ENCODE measurements around the gene MEI1. TPM values are rescaled to one million over a fixed set of nuclear protein-coding genes. Genes with fewer than 3 reads are reported as not detected.

MEI1 gene
- total RNA-seq, 4 donors from 2014 or later, result 0.07 to 0.81 (median 0.50) TPM; not detected in 1

DNA sequence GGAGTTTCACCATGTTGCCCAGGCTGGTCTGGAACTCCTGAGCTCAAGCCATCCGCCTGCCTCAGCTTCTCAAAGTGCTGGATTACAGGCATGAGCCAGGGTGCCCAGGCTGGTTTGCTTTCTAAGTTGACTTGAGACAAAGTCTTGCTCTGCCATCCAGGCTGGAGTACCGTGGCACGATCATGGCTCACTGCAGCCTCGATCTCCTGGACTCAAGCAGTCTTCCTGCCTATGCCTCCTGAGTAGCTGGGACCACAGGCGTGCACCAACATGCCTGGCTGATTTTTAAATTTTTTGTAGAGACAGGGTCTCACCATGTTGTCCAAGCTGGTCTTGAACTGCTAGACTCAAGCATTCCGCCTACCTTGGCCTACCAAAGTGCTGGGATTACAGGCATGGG lies 41.6 kb upstream of the MEI1 start:
- Histone ChIP-seq H3K27ac (no peak overlapping the region), H3K27me3 (no peaks in the 10 kb centered on the region), H3K9me3 (no peaks in the 10 kb centered on the region), H3K4me3 (no peak overlapping the region), H3K4me1 (peaks cover 0 to 6% (median 0%) of the 10 kb centered on the region in 3 donors), H3K36me3 (peaks cover 0 to 100% of the 10 kb centered on the region in 2 donors)
- 90 to 95% methylated on average over 4 of the region's 6 CpGs for WGBS, 2 donors (ENCODE audit: low coverage in 1 of 2)
- no peak for ATAC-seq
- TF ChIP-seq POLR2A (IDR thresholded peaks at IDR 0.05) (no peak), POLR2AphosphoS5 (IDR thresholded peaks at IDR 0.05) (no peak), EP300 (IDR thresholded peaks at IDR 0.05) (no peak)
- TF ChIP-seq, protein P1, sequence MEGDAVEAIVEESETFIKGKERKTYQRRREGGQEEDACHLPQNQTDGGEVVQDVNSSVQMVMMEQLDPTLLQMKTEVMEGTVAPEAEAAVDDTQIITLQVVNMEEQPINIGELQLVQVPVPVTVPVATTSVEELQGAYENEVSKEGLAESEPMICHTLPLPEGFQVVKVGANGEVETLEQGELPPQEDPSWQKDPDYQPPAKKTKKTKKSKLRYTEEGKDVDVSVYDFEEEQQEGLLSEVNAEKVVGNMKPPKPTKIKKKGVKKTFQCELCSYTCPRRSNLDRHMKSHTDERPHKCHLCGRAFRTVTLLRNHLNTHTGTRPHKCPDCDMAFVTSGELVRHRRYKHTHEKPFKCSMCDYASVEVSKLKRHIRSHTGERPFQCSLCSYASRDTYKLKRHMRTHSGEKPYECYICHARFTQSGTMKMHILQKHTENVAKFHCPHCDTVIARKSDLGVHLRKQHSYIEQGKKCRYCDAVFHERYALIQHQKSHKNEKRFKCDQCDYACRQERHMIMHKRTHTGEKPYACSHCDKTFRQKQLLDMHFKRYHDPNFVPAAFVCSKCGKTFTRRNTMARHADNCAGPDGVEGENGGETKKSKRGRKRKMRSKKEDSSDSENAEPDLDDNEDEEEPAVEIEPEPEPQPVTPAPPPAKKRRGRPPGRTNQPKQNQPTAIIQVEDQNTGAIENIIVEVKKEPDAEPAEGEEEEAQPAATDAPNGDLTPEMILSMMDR (IDR thresholded peaks at IDR 0.05), result no peak

DNA sequence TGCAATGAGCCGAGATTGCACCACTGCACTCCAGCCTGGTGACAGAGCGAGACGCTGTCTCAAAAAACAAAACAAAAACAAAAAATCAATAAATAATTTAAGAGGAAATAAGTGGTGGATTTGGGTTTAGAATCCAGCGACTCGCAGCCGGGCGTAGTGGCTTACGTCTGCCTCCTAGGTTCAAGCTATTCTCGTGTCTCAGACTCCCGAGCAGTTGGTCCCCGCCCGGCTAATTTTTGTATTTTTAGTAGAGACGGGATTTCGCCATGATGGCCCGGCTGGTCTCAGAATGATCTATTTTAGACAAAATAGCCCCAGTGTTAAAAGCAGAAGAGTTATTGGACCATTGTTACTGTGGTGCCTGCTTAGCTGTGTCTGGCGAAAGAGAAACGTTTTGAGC lies 40.4 kb upstream of the MEI1 start:
- 87 to 93% methylated on average over 5 to 15 of the region's 17 CpGs for WGBS, 2 donors (ENCODE audit: low coverage in 1 of 2)
- Histone ChIP-seq H3K4me1 (peaks cover 0 to 6% (median 0%) of the 10 kb centered on the region in 3 donors), H3K27me3 (no peaks in the 10 kb centered on the region), H3K9me3 (no peaks in the 10 kb centered on the region), H3K36me3 (peaks cover 0 to 100% of the 10 kb centered on the region in 2 donors), H3K27ac (no peak overlapping the region), H3K4me3 (no peak overlapping the region)
- no peak for TF ChIP-seq EP300 (IDR thresholded peaks at IDR 0.05)
- no peak for TF ChIP-seq POLR2A (IDR thresholded peaks at IDR 0.05)
- no peak for TF ChIP-seq POLR2AphosphoS5 (IDR thresholded peaks at IDR 0.05)
- TF ChIP-seq, protein P1 (IDR thresholded peaks at IDR 0.05), result no peak
- ATAC-seq, result no peak

DNA sequence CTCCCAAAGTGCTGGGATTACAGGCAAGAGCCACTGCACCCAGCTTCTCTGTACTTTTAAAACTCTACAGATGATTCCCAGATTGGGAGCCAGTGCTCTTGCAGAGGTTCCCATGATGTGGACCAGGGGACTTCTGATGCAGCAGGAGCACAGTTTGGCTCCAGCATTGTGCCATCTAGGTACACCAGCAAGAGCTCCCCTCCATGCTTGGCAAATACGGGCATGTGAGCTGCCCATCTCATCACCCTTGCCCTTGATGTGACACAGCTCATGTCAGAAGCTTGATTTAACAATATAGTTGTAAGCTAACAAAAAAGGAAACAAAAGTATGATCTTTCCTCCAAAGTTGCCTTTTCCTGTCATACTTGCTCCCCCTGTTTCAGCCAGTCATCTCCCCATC lies 39.4 kb upstream of the MEI1 start:
- H3K27ac ChIP-seq, result no peak overlapping the region
- H3K27me3 ChIP-seq, result no peaks in the 10 kb centered on the region
- TF ChIP-seq, protein P1 (IDR thresholded peaks at IDR 0.05), result no peak
- TF ChIP-seq EP300 (IDR thresholded peaks at IDR 0.05) (no peak), POLR2A (IDR thresholded peaks at IDR 0.05) (no peak), POLR2AphosphoS5 (IDR thresholded peaks at IDR 0.05) (no peak)
- H3K4me1 ChIP-seq, result peaks cover 0 to 6% (median 0%) of the 10 kb centered on the region in 3 donors
- H3K9me3 ChIP-seq, result no peaks in the 10 kb centered on the region
- H3K4me3 ChIP-seq, result no peak overlapping the region
- ATAC-seq, result no peak
- WGBS, 2 donors (ENCODE audit: low coverage in 1 of 2), result 80% methylated on average over 1 of the region's 1 CpG; no CpG with 5 or more reads in 1 of the 2 donors
- peaks cover 0 to 100% of the 10 kb centered on the region in 2 donors for H3K36me3 ChIP-seq

DNA sequence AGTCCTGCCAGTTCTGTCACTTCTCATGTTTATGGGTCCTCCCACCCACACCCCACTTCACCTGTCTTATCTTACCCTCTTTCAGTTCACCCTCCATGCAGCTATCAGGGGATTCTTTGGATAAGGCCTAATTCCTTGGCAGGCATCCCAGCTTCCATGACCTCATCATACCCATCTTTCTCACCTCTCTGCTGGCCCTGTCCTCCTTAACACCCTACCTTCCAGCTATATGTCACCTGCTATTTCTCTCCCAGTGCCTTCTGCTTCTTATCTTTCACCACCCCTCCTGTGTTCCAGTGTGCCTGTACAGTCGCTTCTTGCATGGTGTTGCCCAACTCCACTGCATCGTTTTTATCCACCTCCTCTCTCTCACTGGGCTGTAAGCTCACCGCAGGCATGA lies 38.9 kb upstream of the MEI1 start:
- Histone ChIP-seq H3K4me3 (no peak overlapping the region), H3K27ac (peak overlapping the region in 1 of 4 donors; percentile 13), H3K27me3 (no peaks in the 10 kb centered on the region), H3K36me3 (peaks cover 0 to 98% of the 10 kb centered on the region in 2 donors), H3K9me3 (no peaks in the 10 kb centered on the region), H3K4me1 (peaks cover 0 to 6% (median 0%) of the 10 kb centered on the region in 3 donors)
- ATAC-seq, result no peak
- TF ChIP-seq EP300 (IDR thresholded peaks at IDR 0.05), result no peak
- TF ChIP-seq POLR2A (IDR thresholded peaks at IDR 0.05), result no peak
- TF ChIP-seq, protein P1 (IDR thresholded peaks at IDR 0.05), result no peak
- TF ChIP-seq POLR2AphosphoS5 (IDR thresholded peaks at IDR 0.05), result no peak
- WGBS, 2 donors (ENCODE audit: low coverage in 1 of 2), result 52 to 55% methylated on average over 2 to 3 of the region's 3 CpGs

DNA sequence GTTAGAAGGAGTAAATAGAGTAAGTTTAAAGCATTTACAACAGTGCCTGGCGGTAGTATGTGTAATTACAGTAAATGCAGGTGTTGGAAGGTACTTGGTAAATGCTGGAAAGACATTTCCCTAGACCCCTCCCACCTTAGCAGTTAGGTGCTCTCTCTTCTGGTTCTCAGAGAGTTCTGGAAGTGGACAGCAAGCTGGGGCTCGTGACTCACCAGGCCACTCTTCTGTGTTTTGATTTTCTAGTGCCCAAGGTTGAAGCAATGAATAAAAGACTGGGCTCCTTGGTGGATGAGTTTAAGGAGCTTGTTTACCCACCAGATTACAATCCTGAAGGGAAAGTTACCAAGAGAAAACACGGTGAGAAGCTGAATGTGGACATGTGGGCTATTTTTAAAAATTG lies 38.2 kb upstream of the MEI1 start:
- H3K4me1 ChIP-seq, result peaks cover 0 to 6% (median 0%) of the 10 kb centered on the region in 3 donors
- peaks cover 0 to 91% of the 10 kb centered on the region in 2 donors for H3K36me3 ChIP-seq
- TF ChIP-seq POLR2AphosphoS5 (IDR thresholded peaks at IDR 0.05) (no peak), POLR2A (IDR thresholded peaks at IDR 0.05) (no peak), EP300 (IDR thresholded peaks at IDR 0.05) (no peak)
- H3K27ac ChIP-seq, result no peak overlapping the region
- no peaks in the 10 kb centered on the region for H3K9me3 ChIP-seq
- ATAC-seq, result no peak
- WGBS, 2 donors (ENCODE audit: low coverage in 1 of 2), result 77 to 84% methylated on average over 2 to 3 of the region's 3 CpGs
- H3K27me3 ChIP-seq, result no peaks in the 10 kb centered on the region
- no peak overlapping the region for H3K4me3 ChIP-seq
